G401 (cell line): Measurements from ENCODE around the gene DBN1. TPM values are rescaled to one million over a fixed set of nuclear protein-coding genes. Genes with fewer than 3 reads are reported as not detected.
"Not testable (repeated sequence)": the region's sequence is repeated elsewhere in the genome, so short reads cannot be mapped to it uniquely, and the experiment has no call there.

Source experiments
- DNase-seq: peaks from one replicate; pipeline ENCODE4 v3.0.0-alpha.2; 2015; ENCODE audit warnings: low spot score
- in situ Hi-C: cut with HindIII; loops from 2 replicates; pipeline ENCODE4 v1.10.0; 2016; ENCODE audit warnings: low sequenced_read_pairs, mixed read lengths
- total RNA-seq: library from RNA; depleted of rRNA; stranded (reverse); fragments of >200 nt; shearing (Covaris generic); gene quantifications from 2 replicates; pipeline ENCODE4 v1.2.3, GENCODE V29; 2014; rRNA removed

DBN1 gene
- total RNA-seq, 1 experiment from 2014 or later: 295 TPM

- in situ Hi-C loops: no loop called here
- peak; percentile 38 for DNase-seq
Measured at GRCh38 chr5:177425196-177425800, 48.1 kb downstream of the DBN1 start.

GRCh38 chr5:177423671-177424070, 49.8 kb downstream of the DBN1 start:
- peak; percentile 75 for DNase-seq
- in situ Hi-C loops: no loop called here

GRCh38 chr5:177421062-177421798, 52.2 kb downstream of the DBN1 start:
- in situ Hi-C loops: no loop called here
- no peak for DNase-seq

- DNase-seq, in situ Hi-C loops: not testable (repeated sequence)
Measured at GRCh38 chr5:177420472-177420871, 53.0 kb downstream of the DBN1 start.

GRCh38 chr5:177419046-177419445, 54.4 kb downstream of the DBN1 start:
- in situ Hi-C loops: no loop called here
- DNase-seq: no peak

- DNase-seq, in situ Hi-C loops: not testable (repeated sequence)
Measured at GRCh38 chr5:177417081-177417480, 56.4 kb downstream of the DBN1 start.

- in situ Hi-C loops: no loop called here
- DNase-seq: no peak
Measured at GRCh38 chr5:177414481-177414880, 59.0 kb downstream of the DBN1 start.

GRCh38 chr5:177412603-177413233, 60.7 kb downstream of the DBN1 start:
- no peak for DNase-seq
- in situ Hi-C loops: no loop called here

- in situ Hi-C loops: no loop called here
- no peak for DNase-seq
Measured at GRCh38 chr5:177410575-177410974, 62.9 kb downstream of the DBN1 start.

GRCh38 chr5:177409043-177409801, 64.2 kb downstream of the DBN1 start, which contains the start of gene F12:
Gene F12 (minus strand): TSS chr5:177409564. CDS start chr5:177409527, 37 bp downstream.
- no peak for DNase-seq
- in situ Hi-C loops: loop anchor here (5.0 kb wide), 1 partner anchor 38 kb away; the partner anchor contains the start of gene PRR7

Other genes with a start within 250 kb of the DBN1 start
- 24.6 and 25.1 TPM in 2 replicates for gene RAB24, start 169.9 kb downstream of the DBN1 start, total RNA-seq
- 393 and 426 TPM in 2 replicates for gene PRELID1, start 169.8 kb downstream of the DBN1 start, total RNA-seq
- 26.8 and 38.5 TPM in 2 replicates for gene MXD3, start 161.7 kb downstream of the DBN1 start, total RNA-seq
- 257 and 339 TPM in 2 replicates for gene LMAN2, start 122.0 kb downstream of the DBN1 start, total RNA-seq
- 72.9 and 91.8 TPM in 2 replicates for gene RGS14, start 115.7 kb downstream of the DBN1 start, total RNA-seq
- gene SLC34A1, start 89.2 kb downstream of the DBN1 start, total RNA-seq: not detected in 2 replicates
- gene PFN3, start 73.0 kb downstream of the DBN1 start, total RNA-seq: not detected in 2 replicates
- 3.1 and 11.4 TPM in 2 replicates for gene F12, start 64.1 kb downstream of the DBN1 start, total RNA-seq
- gene GRK6, start 47.0 kb downstream of the DBN1 start, total RNA-seq: 58.6 and 62.3 TPM in 2 replicates
- gene PRR7, start 26.8 kb downstream of the DBN1 start, total RNA-seq: 19.5 and 30.8 TPM in 2 replicates
- gene PDLIM7, start 24.0 kb upstream of the DBN1 start, total RNA-seq: 297 and 299 TPM in 2 replicates
- gene DOK3, start 36.2 kb upstream of the DBN1 start, total RNA-seq: 0.85 and 6.3 TPM in 2 replicates
- gene DDX41, start 43.3 kb upstream of the DBN1 start, total RNA-seq: 96.6 and 166 TPM in 2 replicates
- gene FAM193B, start 80.9 kb upstream of the DBN1 start, total RNA-seq: 29.0 and 45.3 TPM in 2 replicates
- 126 and 127 TPM in 2 replicates for gene TMED9, start 118.6 kb upstream of the DBN1 start, total RNA-seq
- gene B4GALT7, start 126.5 kb upstream of the DBN1 start, total RNA-seq: 28.3 and 46.6 TPM in 2 replicates